ENCODE measurements around the gene UNKL.

UNKL gene, protein sequence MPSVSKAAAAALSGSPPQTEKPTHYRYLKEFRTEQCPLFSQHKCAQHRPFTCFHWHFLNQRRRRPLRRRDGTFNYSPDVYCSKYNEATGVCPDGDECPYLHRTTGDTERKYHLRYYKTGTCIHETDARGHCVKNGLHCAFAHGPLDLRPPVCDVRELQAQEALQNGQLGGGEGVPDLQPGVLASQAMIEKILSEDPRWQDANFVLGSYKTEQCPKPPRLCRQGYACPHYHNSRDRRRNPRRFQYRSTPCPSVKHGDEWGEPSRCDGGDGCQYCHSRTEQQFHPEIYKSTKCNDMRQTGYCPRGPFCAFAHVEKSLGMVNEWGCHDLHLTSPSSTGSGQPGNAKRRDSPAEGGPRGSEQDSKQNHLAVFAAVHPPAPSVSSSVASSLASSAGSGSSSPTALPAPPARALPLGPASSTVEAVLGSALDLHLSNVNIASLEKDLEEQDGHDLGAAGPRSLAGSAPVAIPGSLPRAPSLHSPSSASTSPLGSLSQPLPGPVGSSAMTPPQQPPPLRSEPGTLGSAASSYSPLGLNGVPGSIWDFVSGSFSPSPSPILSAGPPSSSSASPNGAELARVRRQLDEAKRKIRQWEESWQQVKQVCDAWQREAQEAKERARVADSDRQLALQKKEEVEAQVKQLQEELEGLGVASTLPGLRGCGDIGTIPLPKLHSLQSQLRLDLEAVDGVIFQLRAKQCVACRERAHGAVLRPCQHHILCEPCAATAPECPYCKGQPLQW

GRCh38 chr16:1414532-1415260, at the start of gene UNKL:
TSS of gene UNKL (minus strand) at chr16:1414704. CDS start at chr16:1414691, 13 bp downstream.
- DNase-seq (ENCODE audit: low spot score), result peak; percentile 97
- TF ChIP-seq CTCF (IDR thresholded peaks at IDR 0.05; ENCODE audit: extremely low read depth, missing control alignments), result no peak

- no peak for DNase-seq (ENCODE audit: low spot score)
- TF ChIP-seq CTCF (IDR thresholded peaks at IDR 0.05; ENCODE audit: extremely low read depth, missing control alignments), result no peak
These were observed 46.6 kb upstream of the UNKL start for GRCh38 chr16:1461146-1461545.

DNA sequence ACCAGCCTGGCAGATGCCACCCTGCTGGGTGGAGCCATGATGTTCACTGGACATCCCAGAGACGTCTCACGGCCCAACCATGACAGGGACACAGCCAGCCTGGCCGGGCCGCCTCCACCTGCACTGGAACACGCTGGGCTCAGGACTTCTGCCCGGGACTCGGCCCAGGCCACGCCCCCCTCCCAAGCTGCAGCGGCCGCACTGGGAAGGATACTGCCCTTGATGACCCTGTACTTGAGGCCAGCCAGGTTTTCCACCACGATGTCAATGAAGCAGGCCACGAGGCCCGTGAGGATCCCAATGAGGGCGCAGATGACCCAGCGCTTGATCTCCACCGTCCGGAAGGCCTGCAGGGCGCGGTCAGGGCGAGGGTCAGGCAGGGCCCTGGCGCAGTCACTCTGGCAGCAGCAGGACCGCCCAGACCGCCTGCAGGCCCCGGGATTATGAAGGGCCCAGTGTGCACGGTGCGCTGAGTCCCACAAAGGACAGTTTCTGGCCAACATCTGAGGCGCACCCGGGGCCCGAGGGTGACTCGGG, 46.2 kb upstream of the UNKL start:
- DNase-seq (ENCODE audit: low spot score), result no peak

DNA sequence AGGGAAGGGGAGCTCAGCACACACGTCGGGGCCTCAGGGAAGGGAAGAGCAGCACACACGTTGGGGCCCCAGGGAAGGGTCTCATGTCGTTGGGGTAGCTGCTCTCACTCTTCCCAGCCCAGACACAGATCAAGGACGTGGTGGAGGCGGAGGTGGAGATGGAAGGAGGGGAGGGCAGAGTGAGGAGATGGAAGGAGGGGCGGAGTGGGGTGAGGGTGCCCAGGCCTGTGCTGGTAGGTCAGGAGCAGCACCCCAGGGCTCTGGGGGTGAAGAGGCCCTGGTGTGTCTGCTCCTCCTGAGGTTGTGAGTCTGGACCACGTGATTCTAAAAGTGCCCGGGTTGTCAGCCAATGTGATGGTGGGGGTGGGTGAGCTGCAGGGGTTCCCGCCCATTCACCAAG, 45.5 kb upstream of the UNKL start:
- DNase-seq (ENCODE audit: low spot score), result no peak
- TF ChIP-seq CTCF (IDR thresholded peaks at IDR 0.05; ENCODE audit: extremely low read depth, missing control alignments), result no peak

More for the DNA sequence above, 46.2 kb upstream of the UNKL start:
- TF ChIP-seq CTCF (IDR thresholded peaks at IDR 0.05; ENCODE audit: extremely low read depth, missing control alignments), result no peak

DNA sequence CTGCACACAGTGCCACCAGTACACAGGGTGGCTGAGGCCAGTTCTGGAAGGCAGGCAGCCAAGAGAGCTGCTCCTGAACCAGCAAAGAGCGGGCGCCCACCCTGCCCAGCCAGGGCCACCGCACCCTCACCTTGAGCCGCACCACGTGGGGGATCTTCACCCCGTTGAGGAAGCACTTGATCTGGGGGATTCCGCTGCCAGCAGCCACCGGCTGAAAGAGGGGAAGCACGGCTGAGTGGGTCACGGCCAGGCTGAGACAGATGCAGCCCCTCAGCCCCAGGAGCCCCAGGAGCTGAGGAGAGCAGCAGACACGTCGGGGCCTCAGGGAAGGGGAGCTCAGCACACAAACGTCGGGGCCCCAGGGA, 44.5 kb upstream of the UNKL start:
- peak; percentile 83 for DNase-seq (ENCODE audit: low spot score)
- no peak for TF ChIP-seq CTCF (IDR thresholded peaks at IDR 0.05; ENCODE audit: extremely low read depth, missing control alignments)

GRCh38 chr16:1458336-1458976, 44.0 kb upstream of the UNKL start:
- TF ChIP-seq CTCF (IDR thresholded peaks at IDR 0.05; ENCODE audit: extremely low read depth, missing control alignments), result no peak
- no peak for DNase-seq (ENCODE audit: low spot score)
